ENCODE results near the gene TNFSF13. TPM values are rescaled to one million over a fixed set of nuclear protein-coding genes. Genes with fewer than 3 reads are reported as not detected.

Gene TNFSF13
- 10 to 100 TPM in 2 of 10 donors, 1 to 10 TPM in 8; 4.1 to 25.0 (median 6.9) TPM for total RNA-seq
- 1 to 10 TPM; 7.5 to 8.0 TPM for polyA plus RNA-seq
- long read RNA-seq, donor 1, partial matches to known transcripts, result 2 of 8 reads
- long read RNA-seq, donor 1, other reads (novel, unspliced or antisense), result 3 of 8 reads
- long read RNA-seq, donor 2, transcript TNFSF13-201 (6 exons, 1,971 nt), result major isoform, 7 of 11 reads
- long read RNA-seq, donor 2, partial matches to known transcripts, result 0 of 11 reads
- long read RNA-seq, donor 2, other reads (novel, unspliced or antisense), result 3 of 11 reads
- long read RNA-seq, donor 3, transcript TNFSF13-201 (6 exons, 1,971 nt), result major isoform, 5 of 13 reads
- long read RNA-seq, donor 3, partial matches to known transcripts, result 1 of 13 reads
- long read RNA-seq, donor 3, other reads (novel, unspliced or antisense), result 7 of 13 reads

DNA sequence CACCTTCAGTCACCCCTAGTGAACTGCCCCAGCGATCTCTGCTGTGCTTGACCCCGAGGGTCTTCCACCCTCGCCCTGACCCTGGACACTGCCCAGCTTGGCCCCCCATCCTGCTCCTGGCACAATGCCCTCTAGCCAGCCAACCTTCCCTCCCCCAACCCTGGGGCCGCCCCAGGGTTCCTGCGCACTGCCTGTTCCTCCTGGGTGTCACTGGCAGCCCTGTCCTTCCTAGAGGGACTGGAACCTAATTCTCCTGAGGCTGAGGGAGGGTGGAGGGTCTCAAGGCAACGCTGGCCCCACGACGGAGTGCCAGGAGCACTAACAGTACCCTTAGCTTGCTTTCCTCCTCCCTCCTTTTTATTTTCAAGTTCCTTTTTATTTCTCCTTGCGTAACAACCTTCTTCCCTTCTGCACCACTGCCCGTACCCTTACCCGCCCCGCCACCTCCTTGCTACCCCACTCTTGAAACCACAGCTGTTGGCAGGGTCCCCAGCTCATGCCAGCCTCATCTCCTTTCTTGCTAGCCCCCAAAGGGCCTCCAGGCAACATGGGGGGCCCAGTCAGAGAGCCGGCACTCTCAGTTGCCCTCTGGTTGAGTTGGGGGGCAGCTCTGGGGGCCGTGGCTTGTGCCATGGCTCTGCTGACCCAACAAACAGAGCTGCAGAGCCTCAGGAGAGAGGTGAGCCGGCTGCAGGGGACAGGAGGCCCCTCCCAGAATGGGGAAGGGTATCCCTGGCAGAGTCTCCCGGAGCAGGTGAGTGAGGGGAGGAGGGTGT, at the start of gene TNFSF13:
Gene TNFSF13 (plus strand): TSS at position 207 of the 776 bp plus-strand sequence. CDS start 290 bp downstream, at position 497.
- intact Hi-C loops (cut with DNase I), result loop anchor here in 4 of 10 donors (2.0 to 10.0 kb wide), 5 partner anchors 44 to 124 kb away; partner anchors contain the start of genes FGF11 (in 2 of the 4), TMEM102 (in 2 of the 4) and POLR2A (in 1 of the 4)
- H3K4me1 ChIP-seq, result peaks cover 41 to 83% (median 61%) of the 10 kb centered on the region in 9 donors

GRCh38 chr17:7508846-7509245, 49.7 kb upstream of the TNFSF13 start:
- intact Hi-C loops (cut with DNase I), result loop anchor here in 1 of 10 donors (5.0 kb wide), 1 partner anchor 587 kb away; no protein-coding TSS in a partner anchor
- TF ChIP-seq CTCF (IDR thresholded peaks at IDR 0.05), result no peak
- ATAC-seq, result no peak
- no peak for DNase-seq
- H3K9me3 ChIP-seq, result no peaks in the 10 kb centered on the region
- H3K4me1 ChIP-seq, result no peaks in the 10 kb centered on the region
- peaks cover 5 to 100% (median 85%) of the 10 kb centered on the region in 9 donors for H3K36me3 ChIP-seq
- 90 to 91% methylated on average over 9 of the region's 9 CpGs for WGBS, 2 donors
- H3K27me3 ChIP-seq, result no peaks in the 10 kb centered on the region
- peak overlapping the region in 1 of 10 donors; percentile 26 for H3K27ac ChIP-seq
- no peak overlapping the region for H3K4me3 ChIP-seq

More for the DNA sequence above, at the start of gene TNFSF13:
- Histone ChIP-seq H3K4me3 (peak within 1 kb of the TSS; percentile 0 to 97 (median 42)), H3K9me3 (no peaks in the 10 kb centered on the region), H3K27ac (peak within 1 kb of the TSS; percentile 82 to 99 (median 94)), H3K27me3 (no peaks in the 10 kb centered on the region), H3K36me3 (peaks cover 0 to 26% (median 6%) of the 10 kb centered on the region in 9 donors)
- no peak for TF ChIP-seq CTCF (IDR thresholded peaks at IDR 0.05)
- ATAC-seq, result peak; percentile 7 to 39 (median 24)
- peak in 1 of 2 donors; percentile 68 for DNase-seq
- 46 to 59% methylated on average over 16 of the region's 16 CpGs for WGBS, 2 donors

DNA sequence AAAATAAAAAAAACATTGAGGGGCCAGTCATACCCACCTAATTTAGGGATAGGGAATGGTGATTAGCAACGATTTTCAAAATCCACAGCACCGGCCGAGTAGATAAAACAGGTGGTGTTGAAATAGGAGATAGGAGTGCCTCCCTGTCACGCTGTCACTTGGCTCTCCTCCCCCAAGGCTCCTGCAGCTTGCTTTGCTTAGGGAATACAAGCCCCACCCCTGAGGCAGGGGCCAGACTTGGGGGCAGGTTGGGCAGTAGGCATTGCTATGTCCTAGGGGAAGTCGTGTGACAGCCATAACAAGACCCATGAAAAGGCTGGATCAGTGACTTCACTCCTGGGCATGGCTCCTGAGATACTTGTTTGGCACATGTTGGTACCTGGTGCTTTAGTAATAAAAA, 48.6 kb upstream of the TNFSF13 start:
- Histone ChIP-seq H3K27me3 (no peaks in the 10 kb centered on the region), H3K4me3 (no peak overlapping the region), H3K36me3 (peaks cover 5 to 100% (median 78%) of the 10 kb centered on the region in 9 donors), H3K9me3 (no peaks in the 10 kb centered on the region), H3K4me1 (peaks cover 0 to 7% (median 0%) of the 10 kb centered on the region in 9 donors), H3K27ac (no peak overlapping the region)
- no peak for TF ChIP-seq CTCF (IDR thresholded peaks at IDR 0.05)
- intact Hi-C loops (cut with DNase I), result loop anchor here in 4 of 10 donors (5.0 to 10.0 kb wide), 5 partner anchors 47 to 588 kb away; partner anchors contain the start of genes SENP3 (in 1 of the 4), SOX15 (in 1 of the 4) and TNFSF13 (in 1 of the 4)
- no peak for DNase-seq
- peak in 1 of 8 donors; percentile 24 for ATAC-seq
- WGBS, 2 donors, result 42 to 60% methylated on average over 5 of the region's 5 CpGs

GRCh38 chr17:7511108-7511507, 47.4 kb upstream of the TNFSF13 start:
- no peaks in the 10 kb centered on the region for H3K9me3 ChIP-seq
- H3K27ac ChIP-seq, result no peak overlapping the region
- H3K4me1 ChIP-seq, result peaks cover 0 to 15% (median 0%) of the 10 kb centered on the region in 9 donors
- 71 to 81% methylated on average over 10 of the region's 10 CpGs for WGBS, 2 donors
- no peak for DNase-seq
- no peak for TF ChIP-seq CTCF (IDR thresholded peaks at IDR 0.05)
- intact Hi-C loops (cut with DNase I), result loop anchor here in 3 of 10 donors (5.0 to 10.0 kb wide), 4 partner anchors 46 to 146 kb away; partner anchors contain the start of genes SENP3 (in 1 of the 3), SOX15 (in 1 of the 3) and TNFSF13 (in 1 of the 3)
- ATAC-seq, result no peak
- H3K36me3 ChIP-seq, result peaks cover 5 to 94% (median 68%) of the 10 kb centered on the region in 9 donors
- no peaks in the 10 kb centered on the region for H3K27me3 ChIP-seq
- H3K4me3 ChIP-seq, result no peak overlapping the region
